ENCODE data around the gene ABT1.
"Not testable (repeated sequence)": the region's sequence is repeated elsewhere in the genome, so short reads cannot be mapped to it uniquely, and the experiment has no call there.

Gene ABT1
- total RNA-seq, result 12.2 to 29.8 (median 21.9) reads per million in 18 experiments

GRCh38 chr6:26596579-26597388, at the start of gene ABT1:
Gene ABT1 (plus strand): TSS chr6:26596953. CDS start chr6:26596983, 30 bp downstream.
- DNase-seq, result peak; percentile 98

GRCh38 chr6:26547363-26547762, 49.4 kb upstream of the ABT1 start:
- not testable (repeated sequence) for DNase-seq

- peak; percentile 54 to 72 for DNase-seq
Observed at GRCh38 chr6:26550250-26550993, 46.3 kb upstream of the ABT1 start.

GRCh38 chr6:26552205-26552604, 44.5 kb upstream of the ABT1 start:
- no peak for DNase-seq

- DNase-seq, result no peak
Observed at GRCh38 chr6:26552640-26553188, 44.0 kb upstream of the ABT1 start.

GRCh38 chr6:26553264-26553634, 43.5 kb upstream of the ABT1 start:
- peak; percentile 79 to 82 for DNase-seq

GRCh38 chr6:26553635-26554446, 42.9 kb upstream of the ABT1 start:
- peak; percentile 85 to 87 for DNase-seq

GRCh38 chr6:26554447-26554696, 42.4 kb upstream of the ABT1 start:
- no peak for DNase-seq

GRCh38 chr6:26554697-26555504, 41.9 kb upstream of the ABT1 start:
- DNase-seq, result peak; percentile 61 to 70

GRCh38 chr6:26555505-26556262, 41.1 kb upstream of the ABT1 start:
- DNase-seq, result no peak

GRCh38 chr6:26556263-26557070, 40.3 kb upstream of the ABT1 start:
- no peak for DNase-seq

GRCh38 chr6:26561533-26562466, 35.0 kb upstream of the ABT1 start:
- no peak for DNase-seq

- no peak for DNase-seq
Observed at GRCh38 chr6:26563488-26563887, 33.3 kb upstream of the ABT1 start.

GRCh38 chr6:26568601-26569432, 27.9 kb upstream of the ABT1 start:
- DNase-seq, result peak; percentile 94 to 98

- no peak for DNase-seq
Observed at GRCh38 chr6:26569433-26569764, 27.4 kb upstream of the ABT1 start.

GRCh38 chr6:26570027-26570809, 26.5 kb upstream of the ABT1 start:
- DNase-seq, result no peak

GRCh38 chr6:26571592-26572296, 25.0 kb upstream of the ABT1 start:
- peak; percentile 76 to 91 for DNase-seq

Measured in inflammatory macrophage (primary cell).